GM19467 (cell line): ENCODE data around the gene LUZP2.

Experiments
- ATAC-seq: cut with Tn5 transposase; IDR thresholded peaks from one replicate; pipeline ENCODE4 v1.9.1; 2021; ENCODE audit warnings: mild to moderate bottlenecking, moderate library complexity; ENCODE audit not compliant: unreplicated experiment

Gene LUZP2

DNA sequence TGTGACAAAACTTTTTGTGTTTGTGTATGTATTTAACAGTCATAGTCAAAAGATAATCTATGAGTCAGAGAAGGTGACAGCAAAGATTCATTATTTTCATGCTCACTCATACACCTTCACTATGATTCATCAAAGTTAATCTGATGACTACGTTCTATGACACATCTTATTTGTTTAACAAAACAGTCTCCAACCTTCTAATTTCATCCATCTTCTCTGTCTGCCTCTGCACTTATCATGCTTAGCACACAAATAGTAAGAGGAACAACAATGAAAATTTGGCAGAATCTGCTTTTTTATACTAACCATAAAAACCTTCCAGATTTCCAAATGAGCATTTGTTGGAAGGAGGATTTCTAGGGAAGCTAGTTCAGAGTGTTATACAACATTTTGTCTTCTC, 568.9 kb downstream of the LUZP2 start:
- ATAC-seq, result no peak

GRCh38 chr11:25066706-25067105, 569.9 kb downstream of the LUZP2 start:
- no peak for ATAC-seq

DNA sequence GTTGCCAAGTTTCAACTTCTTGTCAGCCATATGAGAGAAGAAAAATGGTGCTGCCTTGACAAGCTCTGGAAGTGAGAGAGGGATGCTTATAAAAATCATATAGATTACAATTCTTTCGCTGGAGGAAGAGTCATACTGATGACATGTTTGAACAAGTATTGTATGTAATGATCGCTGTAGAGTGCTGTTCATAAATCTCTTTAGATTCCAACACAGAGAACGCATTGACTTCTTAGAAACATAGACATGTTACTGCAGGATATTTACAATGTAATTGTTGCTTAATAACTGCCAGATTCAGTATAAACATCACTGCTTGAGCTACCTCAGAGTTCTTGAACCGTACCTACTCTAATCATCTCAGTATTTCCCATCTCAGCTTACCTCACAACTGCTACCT, 571.6 kb downstream of the LUZP2 start:
- no peak for ATAC-seq

DNA sequence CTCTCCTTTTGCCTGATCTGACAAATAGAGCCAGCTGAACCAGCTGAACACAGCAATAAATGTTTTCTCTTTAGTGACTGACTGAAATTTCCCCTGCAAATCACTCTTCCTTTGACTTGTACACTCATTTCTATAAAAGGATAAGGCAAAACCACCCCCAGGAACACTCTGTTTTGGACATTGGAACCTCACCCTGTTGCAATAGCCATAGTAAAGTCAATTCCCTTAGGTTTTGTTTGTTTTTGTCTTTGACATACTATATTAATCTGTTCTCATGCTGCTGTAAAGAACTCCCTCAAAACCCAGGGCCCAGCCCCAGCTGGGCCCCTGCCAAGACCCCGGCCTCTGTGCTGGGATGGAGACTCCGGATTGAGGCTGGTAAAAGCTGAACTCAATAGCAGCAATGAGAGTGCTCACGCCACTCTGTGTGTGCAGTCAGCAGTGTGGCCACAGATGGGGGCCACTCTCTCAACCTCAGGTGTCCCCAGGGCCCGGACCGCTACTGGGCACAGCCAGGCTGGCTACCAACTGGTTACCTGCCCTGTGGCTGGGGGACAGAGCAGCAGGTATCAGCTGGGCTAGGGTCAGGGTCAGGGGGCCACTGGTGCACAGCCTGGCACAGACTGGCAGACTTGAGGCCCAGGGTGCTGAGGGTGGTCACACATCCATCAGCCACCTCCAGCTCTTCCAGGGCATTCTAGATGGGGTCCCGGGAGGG, 597.4 kb downstream of the LUZP2 start:
- no peak for ATAC-seq

DNA sequence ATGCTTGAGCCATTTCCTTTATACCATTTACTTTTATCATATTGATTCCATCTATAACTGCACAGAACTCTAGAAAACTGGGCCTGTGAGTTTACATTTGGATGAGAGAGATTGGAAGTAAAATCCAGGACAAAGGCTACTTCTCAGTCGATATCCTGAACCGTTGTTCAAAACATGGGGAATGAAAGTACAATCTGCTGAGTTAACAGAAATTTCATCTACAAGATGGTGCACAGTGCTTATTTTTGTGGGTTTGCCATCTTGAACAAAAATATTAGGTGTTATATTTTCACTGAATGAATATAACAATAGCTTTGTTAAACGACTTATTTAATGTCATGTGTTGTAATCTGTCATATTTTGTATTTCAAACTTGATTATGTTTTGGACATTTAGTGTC, 622.6 kb downstream of the LUZP2 start:
- ATAC-seq, result no peak
